H1 (cell line): ENCODE data around the gene OR4N2.

Experiments used
- CBX5 ChIP-seq: fragments of 300-800, 300-1000 bp; sonication (generic); IDR thresholded peaks from 2 replicates; pipeline ENCODE4 v1.7.1; 2016; ENCODE audit warnings: antibody characterized with exemption, low read length, low read depth
- CTCF ChIP-seq, 3 experiments: IDR thresholded peaks; 1 replicate in 2 of 3; 2 replicates in 1 of 3; pipeline versions ENCODE4 v1.5.1 to v1.6.1; 2011; ENCODE audit warnings: low read length in 3 of 3, mild to moderate bottlenecking in 3 of 3, inconsistent platforms in 2 of 3, low read depth in 1 of 3, moderate library complexity in 1 of 3; ENCODE audit not compliant: insufficient read depth in 1 of 3; ENCODE audit errors: control extremely low read depth in 1 of 3
- EP300 ChIP-seq, 2 experiments: IDR thresholded peaks; 1 replicate in 1 of 2; 2 replicates in 1 of 2; pipeline ENCODE4 v1.6.1; 2011 to 2012; ENCODE audit warnings: low read depth in 2 of 2, low read length in 2 of 2, mild to moderate bottlenecking in 2 of 2, borderline replicate concordance in 1 of 2, inconsistent platforms in 1 of 2, moderate library complexity in 1 of 2
- RFX5 ChIP-seq: IDR thresholded peaks from 2 replicates; pipeline ENCODE4 v1.6.1; 2011; ENCODE audit warnings: low read depth, low read length, improper control_type of control experiment, borderline replicate concordance
- SP4 ChIP-seq: IDR thresholded peaks from 2 replicates; pipeline ENCODE4 v1.6.1; 2012; ENCODE audit warnings: low read length, inconsistent platforms
- SUZ12 ChIP-seq: fragments of 200-600 bp; sonication (generic); IDR thresholded peaks from 2 replicates; pipeline ENCODE4 v1.6.1; 2012; ENCODE audit warnings: mild to moderate bottlenecking, inconsistent platforms, low read length, moderate library complexity, mixed read lengths
- ZNF274 ChIP-seq: IDR thresholded peaks from 2 replicates; pipeline ENCODE4 v1.7.0; 2012; ENCODE audit warnings: low read length, borderline replicate concordance; ENCODE audit errors: extremely low read depth

GRCh38 chr14:19878029-19878642 is 74.6 kb downstream of the OR4N2 start:
- peak in 1 of 3 experiments; percentile 19; a peak in 1 of 4 replicates for TF ChIP-seq CTCF (IDR thresholded peaks at IDR 0.05; ENCODE audit: control extremely low read depth in 1 of 3, insufficient read depth in 1 of 3, low read depth in 1 of 3, low read length in 3 of 3)
- no peak for TF ChIP-seq ZNF274
- TF ChIP-seq SUZ12, result no peak
- no peak for TF ChIP-seq EP300 (IDR thresholded peaks at IDR 0.05; ENCODE audit: borderline replicate concordance in 1 of 2, low read depth in 2 of 2, low read length in 2 of 2)
- no peak for TF ChIP-seq CBX5
- TF ChIP-seq RFX5, result no peak
- TF ChIP-seq SP4, result no peak
